Kidney epithelial cell (primary cell): Measurements from ENCODE around the gene AGPAT4. TPM values are rescaled to one million over a fixed set of nuclear protein-coding genes. Genes with fewer than 3 reads are reported as not detected.

Source experiments
- DNase-seq: peaks from one replicate; pipeline ENCODE4 v3.0.0-alpha.2; 2010; ENCODE audit warnings: low read depth
- H3K27me3 ChIP-seq: 2 replicates; pipeline ENCODE4 v1.6.0; 2011; ENCODE audit warnings: low read length; ENCODE audit not compliant: control insufficient read depth, insufficient read depth
- H3K36me3 ChIP-seq: 2 replicates; pipeline ENCODE4 v1.5.1; 2011; ENCODE audit warnings: low read length; ENCODE audit not compliant: control insufficient read depth, insufficient read depth
- H3K4me3 ChIP-seq: 2 replicates; pipeline ENCODE4 v1.5.1; 2011; ENCODE audit warnings: low read depth, mild to moderate bottlenecking, control low read depth, low read length
- CTCF ChIP-seq: IDR thresholded peaks from 2 replicates; pipeline ENCODE4 v1.5.1; 2011; ENCODE audit warnings: mild to moderate bottlenecking, moderate library complexity, low read length, control low read depth, inconsistent platforms; ENCODE audit not compliant: insufficient read depth, poor library complexity, severe bottlenecking
- total RNA-seq: library from RNA; depleted of rRNA; stranded (reverse); fragments of >200 nt; gene quantifications from 2 replicates; pipeline ENCODE4 v1.2.3, GENCODE V29; 2015

Gene AGPAT4
- total RNA-seq, 1 donor from 2014 or later, result 9.6 TPM

GRCh38 chr6:161210857-161211256 lies 63.0 kb downstream of the AGPAT4 start:
- TF ChIP-seq CTCF, result no peak
- DNase-seq, result no peak
- Histone ChIP-seq H3K27me3 (no peaks in the 10 kb centered on the region), H3K36me3 (no peaks in the 10 kb centered on the region), H3K4me3 (no peak overlapping the region)

- DNase-seq, result no peak
- no peaks in the 10 kb centered on the region for H3K27me3 ChIP-seq
- no peaks in the 10 kb centered on the region for H3K36me3 ChIP-seq
- H3K4me3 ChIP-seq, result no peak overlapping the region
- no peak for TF ChIP-seq CTCF
Observed at GRCh38 chr6:161207200-161207599, 66.7 kb downstream of the AGPAT4 start.

- Histone ChIP-seq H3K27me3 (no peaks in the 10 kb centered on the region), H3K36me3 (no peaks in the 10 kb centered on the region), H3K4me3 (no peak overlapping the region)
- DNase-seq, result no peak
- no peak for TF ChIP-seq CTCF
Observed at GRCh38 chr6:161204866-161205557, 68.8 kb downstream of the AGPAT4 start.

GRCh38 chr6:161200610-161201370 lies 73.1 kb downstream of the AGPAT4 start:
- Histone ChIP-seq H3K4me3 (no peak overlapping the region), H3K27me3 (no peaks in the 10 kb centered on the region), H3K36me3 (no peaks in the 10 kb centered on the region)
- peak; percentile 13 for TF ChIP-seq CTCF
- DNase-seq, result no peak

- no peak for DNase-seq
- Histone ChIP-seq H3K4me3 (no peak overlapping the region), H3K27me3 (no peaks in the 10 kb centered on the region), H3K36me3 (no peaks in the 10 kb centered on the region)
- no peak for TF ChIP-seq CTCF
Observed at GRCh38 chr6:161199850-161200249, 74.0 kb downstream of the AGPAT4 start.
